ENCODE results near the gene CCDC97.
A peak's percentile ranks its signal among the peaks of the same experiment; 100 is the strongest.

CCDC97 gene

GRCh38 chr19:41362143-41362847 is 52.3 kb downstream of the CCDC97 start:
- TF ChIP-seq CTCF (IDR thresholded peaks at IDR 0.05; ENCODE audit: borderline replicate concordance, control extremely low read depth, extremely low read depth, insufficient read depth, missing control alignments) = no peak
- in situ Hi-C loops (cut with MboI; ENCODE audit: low sequenced_read_pairs, unreplicated experiment) = no loop called here
- no peak for DNase-seq (ENCODE audit: low spot score)

- no peak for DNase-seq (ENCODE audit: low spot score)
- no peak for TF ChIP-seq CTCF (IDR thresholded peaks at IDR 0.05; ENCODE audit: borderline replicate concordance, control extremely low read depth, extremely low read depth, insufficient read depth, missing control alignments)
- in situ Hi-C loops (cut with MboI; ENCODE audit: low sequenced_read_pairs, unreplicated experiment) = no loop called here
Observed at GRCh38 chr19:41363371-41363752, 53.4 kb downstream of the CCDC97 start.

- in situ Hi-C loops (cut with MboI; ENCODE audit: low sequenced_read_pairs, unreplicated experiment) = no loop called here
- no peak for TF ChIP-seq CTCF (IDR thresholded peaks at IDR 0.05; ENCODE audit: borderline replicate concordance, control extremely low read depth, extremely low read depth, insufficient read depth, missing control alignments)
- peak; percentile 96 for DNase-seq (ENCODE audit: low spot score)
Observed at GRCh38 chr19:41363753-41364523, 54.0 kb downstream of the CCDC97 start, which contains the start of gene B9D2. Gene B9D2, minus strand, starts transcription at chr19:41364149. Its CDS starts 630 bp downstream, at chr19:41363519.

- in situ Hi-C loops (cut with MboI; ENCODE audit: low sequenced_read_pairs, unreplicated experiment) = no loop called here
Observed at GRCh38 chr19:41364524-41365391, 54.8 kb downstream of the CCDC97 start.

GRCh38 chr19:41366089-41366488 is 56.1 kb downstream of the CCDC97 start:
- no peak for DNase-seq (ENCODE audit: low spot score)
- TF ChIP-seq CTCF (IDR thresholded peaks at IDR 0.05; ENCODE audit: borderline replicate concordance, control extremely low read depth, extremely low read depth, insufficient read depth, missing control alignments) = peak; percentile 26
- in situ Hi-C loops (cut with MboI; ENCODE audit: low sequenced_read_pairs, unreplicated experiment) = no loop called here

More at GRCh38 chr19:41364524-41365391, 54.8 kb downstream of the CCDC97 start:
- no peak for DNase-seq (ENCODE audit: low spot score)
- no peak for TF ChIP-seq CTCF (IDR thresholded peaks at IDR 0.05; ENCODE audit: borderline replicate concordance, control extremely low read depth, extremely low read depth, insufficient read depth, missing control alignments)

GRCh38 chr19:41367848-41368301 is 57.9 kb downstream of the CCDC97 start:
- no peak for DNase-seq (ENCODE audit: low spot score)
- no peak for TF ChIP-seq CTCF (IDR thresholded peaks at IDR 0.05; ENCODE audit: borderline replicate concordance, control extremely low read depth, extremely low read depth, insufficient read depth, missing control alignments)
- in situ Hi-C loops (cut with MboI; ENCODE audit: low sequenced_read_pairs, unreplicated experiment) = no loop called here
